Retina (tissue), 1 donor: Measurements from ENCODE around the gene BCCIP.

Experiments used
- DNase-seq: peaks from one replicate; pipeline ENCODE4 v3.0.0-alpha.2; 2016

The BCCIP gene

GRCh38 chr10:125845617-125846016 is 22.3 kb downstream of the BCCIP start:
- DNase-seq = no peak

- no peak for DNase-seq
Observed at GRCh38 chr10:125846894-125847293, 23.5 kb downstream of the BCCIP start.

DNA sequence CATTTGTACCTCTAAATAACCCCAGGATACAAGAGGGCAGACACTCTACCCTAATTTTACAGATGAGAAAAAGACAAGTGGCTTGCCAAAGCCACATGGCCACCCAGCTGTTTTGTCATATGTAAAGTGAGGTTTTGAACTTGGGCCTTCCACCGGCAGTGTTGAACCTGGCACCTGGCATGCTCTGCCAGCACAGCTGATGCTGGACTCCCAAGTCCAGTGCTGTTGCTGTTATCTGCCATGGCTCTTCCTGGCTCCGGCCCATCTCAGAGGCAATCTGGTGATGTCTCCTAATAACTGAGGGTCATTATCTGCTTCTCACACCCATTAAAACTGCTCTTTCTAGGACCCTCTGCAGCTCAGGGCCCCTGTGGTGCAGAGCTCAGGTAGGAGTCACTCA is 25.0 kb downstream of the BCCIP start:
- DNase-seq = no peak

GRCh38 chr10:125848857-125849256 is 25.5 kb downstream of the BCCIP start:
- no peak for DNase-seq

GRCh38 chr10:125849448-125849847 is 26.1 kb downstream of the BCCIP start:
- no peak for DNase-seq

DNA sequence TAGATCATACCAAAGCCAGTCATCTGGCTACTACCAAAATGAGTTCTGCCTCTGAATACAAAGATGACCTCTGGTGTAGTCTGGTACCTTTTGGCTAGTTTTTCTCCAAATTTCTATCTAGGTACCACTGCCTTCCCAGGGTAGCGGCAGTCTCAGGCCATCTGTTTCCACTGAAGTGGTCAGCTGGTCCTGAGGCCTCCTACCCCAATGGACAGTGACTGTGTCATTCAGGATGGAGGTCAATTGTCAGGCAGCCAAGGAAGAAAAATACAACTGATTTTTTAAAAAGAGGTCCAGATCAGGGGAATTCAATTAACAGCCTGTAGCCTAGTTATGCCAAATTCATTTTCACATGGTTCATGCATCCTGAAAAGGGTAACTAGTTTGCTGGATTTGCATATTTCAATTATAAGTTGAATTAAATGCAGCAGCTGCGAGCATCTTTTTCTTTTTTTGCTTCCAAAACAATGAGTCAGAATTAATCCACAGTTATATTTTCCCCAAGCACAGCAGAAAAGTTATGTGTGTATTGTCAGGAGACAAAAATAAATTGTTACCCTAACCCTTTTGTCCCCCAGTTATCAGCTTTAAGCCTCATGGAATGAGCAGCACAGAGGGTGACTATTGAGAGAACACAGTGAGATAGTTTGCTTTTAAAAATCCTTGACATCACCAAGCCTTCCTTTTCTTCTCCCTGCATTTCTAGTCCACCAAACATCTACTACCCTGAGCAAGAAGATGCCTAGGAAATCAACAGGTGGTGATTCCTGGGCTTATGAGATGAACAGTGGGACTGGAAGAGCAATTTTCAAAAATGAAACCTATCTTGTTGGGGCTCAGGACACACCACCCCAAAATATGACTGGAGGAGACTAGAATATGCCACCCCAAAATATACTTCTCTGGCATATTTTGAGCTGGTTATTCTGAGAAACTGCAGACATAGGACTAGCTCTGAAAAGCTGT is 27.7 kb downstream of the BCCIP start:
- DNase-seq = peak; percentile 18

DNA sequence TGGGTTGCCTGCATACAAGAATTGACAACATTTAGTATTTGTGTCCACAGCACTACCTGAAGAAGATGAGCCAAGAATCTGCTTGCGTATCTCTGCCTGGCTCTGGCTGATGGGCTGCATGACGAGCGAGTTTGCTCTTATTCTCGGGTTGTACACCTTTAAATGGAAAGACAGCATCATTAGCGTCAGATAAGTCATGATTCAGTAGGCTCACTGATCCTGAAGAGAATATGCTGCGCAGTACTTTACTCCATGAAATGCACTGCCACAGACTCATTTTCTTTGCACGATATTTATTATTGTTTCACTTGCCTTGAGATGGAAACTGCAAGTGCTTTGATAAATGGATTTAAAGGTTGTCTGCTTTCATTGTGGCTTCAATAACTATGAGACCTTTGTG is 29.1 kb downstream of the BCCIP start:
- DNase-seq = no peak

DNA sequence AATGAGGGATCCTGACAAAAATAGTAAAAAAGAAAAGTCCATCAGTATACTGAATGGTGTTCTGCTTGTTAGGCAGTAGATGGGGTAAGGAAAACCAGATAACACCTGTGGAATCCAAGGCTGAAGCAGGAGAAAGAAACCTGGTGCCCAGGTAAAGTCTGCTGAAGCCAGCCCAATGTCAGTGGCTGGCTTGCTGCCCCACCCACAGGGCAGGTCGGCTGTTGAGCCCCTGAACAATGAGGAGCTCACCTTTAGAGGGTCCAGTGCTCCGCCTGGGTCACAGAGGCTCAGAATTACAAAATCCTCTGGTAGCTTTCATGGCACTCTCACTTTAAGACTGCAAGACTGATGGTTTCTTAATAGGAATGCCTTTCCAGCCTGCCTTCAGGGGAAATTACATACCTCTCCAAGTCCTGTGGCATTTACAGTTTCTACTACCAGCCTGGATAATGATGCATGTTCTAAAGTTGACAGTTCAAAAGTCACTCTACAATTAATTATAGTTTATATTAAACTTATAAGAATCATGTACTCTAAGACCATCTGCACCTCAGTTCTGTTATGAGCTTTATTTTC is 33.9 kb downstream of the BCCIP start:
- DNase-seq = no peak

- no peak for DNase-seq
Observed at GRCh38 chr10:125859128-125859817, 35.9 kb downstream of the BCCIP start.

DNA sequence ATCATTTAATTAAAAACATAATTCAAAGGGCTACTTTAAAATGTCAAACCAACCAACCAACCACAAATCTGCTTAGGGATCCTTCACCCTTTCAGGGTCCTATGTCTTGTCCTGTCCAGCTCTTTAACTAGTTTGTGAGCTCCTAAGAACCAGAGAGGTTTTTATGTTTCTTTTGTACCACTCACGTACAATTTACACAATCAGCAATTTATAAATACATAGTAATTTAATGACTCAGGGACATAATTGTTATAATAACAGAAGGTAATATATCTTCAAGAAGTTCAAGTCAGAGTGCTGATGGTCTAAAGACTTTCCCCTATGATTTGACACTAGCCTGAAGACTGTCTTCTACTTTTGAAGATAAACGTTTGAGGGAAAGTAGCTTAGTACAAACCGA is 41.8 kb downstream of the BCCIP start:
- no peak for DNase-seq

- no peak for DNase-seq
Observed at GRCh38 chr10:125866421-125867029, 43.2 kb downstream of the BCCIP start.

DNA sequence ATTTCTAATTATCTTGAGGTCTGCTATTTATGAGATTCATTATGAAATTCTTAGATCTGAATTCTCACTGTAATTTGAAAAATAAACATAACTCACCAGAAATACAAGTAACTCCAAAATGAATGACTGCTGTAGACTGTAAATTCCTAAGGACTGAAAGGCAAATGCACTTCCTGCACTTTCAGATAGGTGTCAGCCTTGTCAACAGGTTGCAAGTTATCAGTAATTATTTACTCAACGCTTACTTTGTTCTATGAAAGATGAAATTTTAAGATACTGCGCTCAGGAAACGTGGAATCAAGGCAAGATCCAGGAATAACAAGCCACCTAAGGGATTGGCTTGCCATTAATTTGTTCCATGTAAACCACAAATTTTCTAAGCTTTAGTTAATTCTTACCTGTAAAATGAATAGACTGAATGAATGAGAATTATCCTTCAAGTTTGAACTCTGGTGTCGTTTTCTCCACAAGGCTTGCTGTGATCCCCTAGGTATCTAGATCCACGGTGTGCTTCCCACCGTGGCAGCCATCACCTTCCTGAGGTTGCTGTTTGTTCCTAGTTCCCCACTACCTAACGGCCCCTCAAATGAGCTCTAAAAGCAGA is 45.1 kb downstream of the BCCIP start:
- DNase-seq = peak; percentile 19

DNA sequence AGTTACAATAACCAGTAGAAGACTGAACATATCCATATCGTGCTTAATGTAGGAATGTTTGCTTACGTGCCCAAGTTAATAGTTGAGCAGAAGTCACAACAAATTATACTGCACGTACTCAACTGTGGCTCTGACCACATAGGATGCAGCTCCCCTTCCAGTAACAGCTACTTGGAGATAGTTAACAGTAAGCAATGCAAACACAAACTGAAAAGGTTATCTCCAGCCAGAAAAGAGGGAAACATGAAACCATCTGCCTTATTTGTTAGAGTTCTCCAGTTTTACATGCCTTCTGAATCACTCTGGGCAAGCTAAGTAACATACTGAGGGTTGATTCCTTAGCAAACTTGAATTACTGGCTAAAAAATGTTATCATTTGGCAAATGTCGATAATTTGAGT is 48.0 kb downstream of the BCCIP start:
- DNase-seq = no peak

GRCh38 chr10:125878957-125879835 is 55.9 kb downstream of the BCCIP start:
- DNase-seq = no peak

DNA sequence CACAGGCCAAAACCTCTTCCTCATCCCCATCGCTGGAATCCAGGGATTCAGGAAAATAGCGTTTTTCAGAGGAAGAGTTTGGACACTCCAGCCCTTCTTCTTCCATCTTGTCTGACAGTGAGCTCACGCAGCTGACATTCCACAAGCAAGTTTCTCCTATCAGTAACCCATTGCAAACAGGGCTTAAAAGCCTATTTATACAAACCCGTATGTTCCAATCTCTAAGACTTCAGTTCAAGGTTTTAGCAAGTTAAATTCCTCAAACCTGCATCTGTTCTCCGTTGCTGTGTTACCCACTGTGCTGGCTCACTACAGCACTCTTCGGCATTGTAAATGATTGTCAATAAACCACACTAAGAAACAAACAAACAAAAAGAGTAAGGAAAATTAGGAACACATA is 57.4 kb downstream of the BCCIP start:
- no peak for DNase-seq

- DNase-seq = peak; percentile 68
Observed at GRCh38 chr10:125881192-125881591, 57.8 kb downstream of the BCCIP start, which contains the start of gene DHX32. TSS of gene DHX32 (minus strand) at chr10:125881292. CDS start at chr10:125880824, 468 bp downstream.

GRCh38 chr10:125882596-125882995 is 59.2 kb downstream of the BCCIP start:
- DNase-seq = no peak

- no peak for DNase-seq
Observed at GRCh38 chr10:125883211-125883610, 59.9 kb downstream of the BCCIP start.
